DMS 273 treated with DMSO at 0.1 percent for 48 hours (cell line): ENCODE data around the gene P2RY6.
"Not testable (repeated sequence)": the region's sequence is repeated elsewhere in the genome, so short reads cannot be mapped to it uniquely, and the experiment has no call there.

Experiments used
- DNase-seq: peaks from one replicate; lab custom pipeline; 2025; lab: John Stamatoyannopoulos, UW

Gene P2RY6

GRCh38 chr11:73271936-73272679 is at the start of gene P2RY6:
TSS of gene P2RY6 (plus strand) at chr11:73272338. CDS start at chr11:73296519, 24,181 bp downstream.
- DNase-seq = peak; percentile 45

GRCh38 chr11:73223998-73224730 is 48.0 kb upstream of the P2RY6 start:
- no peak for DNase-seq

- DNase-seq = no peak
Observed at GRCh38 chr11:73225001-73225686, 47.0 kb upstream of the P2RY6 start.

- DNase-seq = no peak
Observed at GRCh38 chr11:73225851-73226250, 46.3 kb upstream of the P2RY6 start.

- DNase-seq = no peak
Observed at GRCh38 chr11:73226297-73227006, 45.7 kb upstream of the P2RY6 start.

GRCh38 chr11:73227571-73228211 is 44.4 kb upstream of the P2RY6 start:
- no peak for DNase-seq

- DNase-seq = no peak
Observed at GRCh38 chr11:73228268-73229134, 43.6 kb upstream of the P2RY6 start.

GRCh38 chr11:73229321-73229895 is 42.7 kb upstream of the P2RY6 start:
- DNase-seq = no peak

- no peak for DNase-seq
Observed at GRCh38 chr11:73229896-73230875, 42.0 kb upstream of the P2RY6 start.

GRCh38 chr11:73230931-73231330 is 41.2 kb upstream of the P2RY6 start:
- no peak for DNase-seq

- DNase-seq = not testable (repeated sequence)
Observed at GRCh38 chr11:73232487-73232886, 39.7 kb upstream of the P2RY6 start.

GRCh38 chr11:73233211-73233610 is 38.9 kb upstream of the P2RY6 start:
- no peak for DNase-seq

- no peak for DNase-seq
Observed at GRCh38 chr11:73233692-73234470, 38.3 kb upstream of the P2RY6 start.

GRCh38 chr11:73234471-73235181 is 37.5 kb upstream of the P2RY6 start:
- no peak for DNase-seq

- no peak for DNase-seq
Observed at GRCh38 chr11:73235236-73235786, 36.8 kb upstream of the P2RY6 start.

- DNase-seq = no peak
Observed at GRCh38 chr11:73236205-73236765, 35.9 kb upstream of the P2RY6 start.

GRCh38 chr11:73236854-73237253 is 35.3 kb upstream of the P2RY6 start:
- DNase-seq = no peak
